Mammary microvascular endothelial cell (primary cell): Measurements from ENCODE around the gene CIT. TPM values are rescaled to one million over a fixed set of nuclear protein-coding genes. Genes with fewer than 3 reads are reported as not detected.

ENCODE experiments used
- total RNA-seq: library from RNA; depleted of rRNA; stranded (reverse); fragments of >200 nt; gene quantifications from 2 replicates; pipeline ENCODE4 v1.2.3, GENCODE V29; 2015

The CIT gene, protein sequence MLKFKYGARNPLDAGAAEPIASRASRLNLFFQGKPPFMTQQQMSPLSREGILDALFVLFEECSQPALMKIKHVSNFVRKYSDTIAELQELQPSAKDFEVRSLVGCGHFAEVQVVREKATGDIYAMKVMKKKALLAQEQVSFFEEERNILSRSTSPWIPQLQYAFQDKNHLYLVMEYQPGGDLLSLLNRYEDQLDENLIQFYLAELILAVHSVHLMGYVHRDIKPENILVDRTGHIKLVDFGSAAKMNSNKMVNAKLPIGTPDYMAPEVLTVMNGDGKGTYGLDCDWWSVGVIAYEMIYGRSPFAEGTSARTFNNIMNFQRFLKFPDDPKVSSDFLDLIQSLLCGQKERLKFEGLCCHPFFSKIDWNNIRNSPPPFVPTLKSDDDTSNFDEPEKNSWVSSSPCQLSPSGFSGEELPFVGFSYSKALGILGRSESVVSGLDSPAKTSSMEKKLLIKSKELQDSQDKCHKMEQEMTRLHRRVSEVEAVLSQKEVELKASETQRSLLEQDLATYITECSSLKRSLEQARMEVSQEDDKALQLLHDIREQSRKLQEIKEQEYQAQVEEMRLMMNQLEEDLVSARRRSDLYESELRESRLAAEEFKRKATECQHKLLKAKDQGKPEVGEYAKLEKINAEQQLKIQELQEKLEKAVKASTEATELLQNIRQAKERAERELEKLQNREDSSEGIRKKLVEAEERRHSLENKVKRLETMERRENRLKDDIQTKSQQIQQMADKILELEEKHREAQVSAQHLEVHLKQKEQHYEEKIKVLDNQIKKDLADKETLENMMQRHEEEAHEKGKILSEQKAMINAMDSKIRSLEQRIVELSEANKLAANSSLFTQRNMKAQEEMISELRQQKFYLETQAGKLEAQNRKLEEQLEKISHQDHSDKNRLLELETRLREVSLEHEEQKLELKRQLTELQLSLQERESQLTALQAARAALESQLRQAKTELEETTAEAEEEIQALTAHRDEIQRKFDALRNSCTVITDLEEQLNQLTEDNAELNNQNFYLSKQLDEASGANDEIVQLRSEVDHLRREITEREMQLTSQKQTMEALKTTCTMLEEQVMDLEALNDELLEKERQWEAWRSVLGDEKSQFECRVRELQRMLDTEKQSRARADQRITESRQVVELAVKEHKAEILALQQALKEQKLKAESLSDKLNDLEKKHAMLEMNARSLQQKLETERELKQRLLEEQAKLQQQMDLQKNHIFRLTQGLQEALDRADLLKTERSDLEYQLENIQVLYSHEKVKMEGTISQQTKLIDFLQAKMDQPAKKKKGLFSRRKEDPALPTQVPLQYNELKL (N-terminal part only)
- total RNA-seq = 23.2 and 31.1 TPM in 2 replicates

DNA sequence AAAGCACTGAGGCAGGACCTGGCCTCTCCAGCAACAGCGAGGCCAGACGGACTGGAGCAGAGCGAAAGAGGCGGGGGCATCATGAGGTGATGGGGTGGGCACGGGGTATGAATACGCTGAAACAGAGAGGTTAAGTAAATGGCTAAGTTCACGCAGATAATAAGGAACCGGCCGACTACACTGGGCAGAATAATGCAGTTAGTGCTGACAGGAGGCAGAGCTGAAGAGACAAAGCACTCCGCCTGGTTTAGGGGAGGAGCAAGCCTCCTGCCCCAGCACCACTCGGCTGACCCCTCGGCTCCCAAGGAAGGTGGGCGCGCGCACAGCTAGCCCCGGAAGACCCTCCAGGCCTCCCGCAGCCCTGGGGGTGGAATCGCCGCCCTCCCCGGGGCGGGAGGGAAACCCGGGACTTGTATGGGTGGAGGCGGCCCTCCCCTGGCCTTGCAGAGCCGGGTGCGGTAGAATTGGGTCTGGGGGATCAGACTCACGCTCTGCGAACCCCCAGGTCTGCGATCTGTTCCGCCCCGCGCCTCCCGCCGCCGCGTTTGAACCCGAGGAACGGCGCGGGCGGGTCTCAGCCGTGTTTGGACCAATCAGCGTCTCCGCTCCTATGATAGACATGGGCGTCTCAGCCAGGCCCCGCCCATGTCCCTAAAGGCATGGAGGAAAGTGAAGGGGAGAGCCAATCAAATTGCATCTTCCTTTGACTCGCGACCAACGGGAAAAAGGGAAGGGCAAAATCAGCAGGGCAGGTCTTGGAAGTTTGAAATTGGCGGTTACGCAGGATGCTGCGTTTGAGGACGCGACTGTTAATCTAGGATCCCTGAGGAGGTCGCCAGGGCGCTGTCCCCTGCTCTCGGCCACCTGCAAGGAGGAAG, at the start of gene CIT:
Gene CIT, minus strand, starts transcription at position 560 of the 878 bp plus-strand sequence. CDS start 1,152 bp downstream, outside the sequence.

DNA sequence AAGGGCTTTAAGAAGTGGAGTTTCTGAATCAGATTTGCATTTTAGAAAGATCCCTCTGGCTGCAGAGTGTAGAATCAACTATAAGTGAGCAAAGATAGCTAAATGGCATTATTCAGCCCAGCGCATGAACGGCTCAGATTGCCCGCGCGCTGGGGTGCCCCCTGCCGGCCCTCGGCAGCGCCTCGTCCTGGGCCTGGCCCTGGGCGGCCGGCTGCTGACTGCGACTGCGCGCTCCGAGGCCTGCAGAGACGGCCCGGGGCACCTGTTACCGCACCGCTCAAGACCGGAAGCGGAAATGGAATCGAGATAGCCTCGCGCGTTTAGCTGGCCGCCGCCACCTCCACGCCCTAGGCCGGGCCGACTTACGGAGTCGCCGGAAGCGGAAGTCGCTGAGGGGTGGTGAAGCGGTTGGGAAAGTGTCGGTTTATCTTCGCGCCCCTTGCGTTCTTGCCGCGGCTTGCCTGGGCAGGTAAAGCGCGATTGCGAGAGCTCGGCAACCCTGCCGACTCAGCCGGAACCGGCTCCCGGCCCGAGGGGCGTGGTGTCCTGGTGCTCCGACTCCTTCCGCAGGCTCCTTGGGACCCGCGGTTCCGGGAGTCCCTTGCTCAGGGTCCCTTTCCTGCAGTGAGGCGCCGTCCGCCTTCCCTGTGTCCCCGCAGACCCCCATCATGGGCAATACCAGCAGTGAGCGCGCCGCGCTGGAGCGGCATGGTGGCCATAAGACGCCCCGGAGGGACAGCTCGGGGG, 209.4 kb downstream of the CIT start, which contains the start of gene PRKAB1:
Gene PRKAB1, plus strand, starts transcription at position 557 of the 747 bp plus-strand sequence. Its CDS starts 112 bp downstream, at position 669.

Other genes with a start within 250 kb of the CIT start
- 13.5 and 23.9 TPM in 2 replicates for gene PRKAB1, start 209.2 kb downstream of the CIT start, total RNA-seq
- gene BICDL1, start 111.9 kb upstream of the CIT start, total RNA-seq = 0.27 TPM in 1 of 2 replicates, not detected in the other
- 46.3 and 48.2 TPM in 2 replicates for gene RAB35, start 239.4 kb upstream of the CIT start, total RNA-seq